H1 (cell line): ENCODE results near the gene CCDC83. TPM values are rescaled to one million over a fixed set of nuclear protein-coding genes. Genes with fewer than 3 reads are reported as not detected.

Source experiments
- CTCF ChIA-PET: fragments of 300-600 bp; sonication (Branson Sonifier 250); formaldehyde crosslinking; loops from one replicate; lab custom pipeline; 2021; ENCODE audit not compliant: partially characterized antibody; lab: Charles Lee
- POLR2A ChIA-PET: fragments of 300-600 bp; sonication (Branson Sonifier 250); formaldehyde crosslinking; loops from one replicate; lab custom pipeline; 2021; ENCODE audit warnings: inconsistent platforms; ENCODE audit not compliant: partially characterized antibody; lab: Charles Lee
- DNase-seq, 2 experiments: peaks; one replicate each; pipeline versions ENCODE4 v3.0.0 to v3.0.0-alpha.2; 2010 to 2022; ENCODE audit warnings: low spot score in 2 of 2, low read depth in 1 of 2, mixed read lengths in 1 of 2
- FAIRE-seq: peaks from 2 replicates; lab custom pipeline; 2011; peaks lifted over from hg19 to GRCh38; lab: Jason Lieb, UNC
- H2AFZ ChIP-seq: 2 replicates; pipeline ENCODE4 v1.8.1; 2012; ENCODE audit warnings: low read length, inconsistent platforms
- H2AK5ac ChIP-seq: 2 replicates; pipeline ENCODE4 v1.6.1; 2013; ENCODE audit warnings: low read depth, low read length
- H2BK120ac ChIP-seq: replicated peaks from 2 replicates; pipeline ENCODE3; 2013; ENCODE audit warnings: low read depth, low read length, inconsistent platforms
- H2BK12ac ChIP-seq: 2 replicates; pipeline ENCODE4 v1.6.1; 2013; ENCODE audit warnings: low read depth, low read length
- H2BK15ac ChIP-seq: 2 replicates; pipeline ENCODE4 v1.6.1; 2013; ENCODE audit warnings: low read length
- H2BK20ac ChIP-seq: 2 replicates; pipeline ENCODE4 v1.6.1; 2013; ENCODE audit warnings: low read length
- H2BK5ac ChIP-seq: 2 replicates; pipeline ENCODE4 v1.6.1; 2013; ENCODE audit warnings: low read depth, low read length
- H3K14ac ChIP-seq: 2 replicates; pipeline ENCODE4 v1.6.1; 2013; ENCODE audit warnings: inconsistent platforms; ENCODE audit not compliant: insufficient read length
- H3K18ac ChIP-seq: 2 replicates; pipeline ENCODE4 v1.6.1; 2013; ENCODE audit warnings: low read length; ENCODE audit errors: extremely low read depth
- H3K23ac ChIP-seq: 2 replicates; pipeline ENCODE4 v1.6.1; 2013; ENCODE audit warnings: inconsistent platforms; ENCODE audit not compliant: insufficient read length
- H3K23me2 ChIP-seq: 2 replicates; pipeline ENCODE4 v1.6.1; 2013; ENCODE audit warnings: low read depth, low read length
- H3K27ac ChIP-seq: 2 replicates; pipeline ENCODE4 v1.6.1; 2011; ENCODE audit warnings: low read depth, low read length, inconsistent platforms
- H3K27me3 ChIP-seq, 4 experiments: replicated peaks in 1 of 4; 1 replicate in 1 of 4; 2 replicates in 3 of 4; pipeline versions ENCODE4 v1.6.1 to v1.8.1; 2011 to 2013; ENCODE audit warnings: low read length in 3 of 4, mild to moderate bottlenecking in 3 of 4, inconsistent platforms in 2 of 4, mixed read lengths in 2 of 4, moderate library complexity in 1 of 4; ENCODE audit not compliant: control insufficient read depth in 3 of 4, insufficient read depth in 3 of 4; ENCODE audit errors: extremely low read depth in 1 of 4
- H3K36me3 ChIP-seq, 4 experiments: 2 replicates each; pipeline versions ENCODE4 v1.6.1 to v1.8.1; 2011 to 2013; ENCODE audit warnings: mild to moderate bottlenecking in 4 of 4, low read length in 3 of 4, moderate library complexity in 2 of 4, control low read depth in 1 of 4, inconsistent platforms in 1 of 4; ENCODE audit not compliant: insufficient read depth in 4 of 4, control insufficient read depth in 2 of 4
- H3K4ac ChIP-seq: replicated peaks from 2 replicates; pipeline ENCODE3; 2013; ENCODE audit warnings: low read length, low read depth, mixed read lengths, inconsistent platforms; ENCODE audit not compliant: insufficient read length
- H3K4me1 ChIP-seq, 4 experiments: replicated peaks in 1 of 4; 1 replicate in 1 of 4; 2 replicates in 3 of 4; pipeline versions ENCODE4 v1.6.1 to v1.8.1; 2011 to 2013; ENCODE audit warnings: low read length in 3 of 4, inconsistent platforms in 2 of 4, mixed read lengths in 1 of 4; ENCODE audit not compliant: insufficient read depth in 4 of 4, control insufficient read depth in 3 of 4
- H3K4me2 ChIP-seq, 2 experiments: 2 replicates each; pipeline versions ENCODE4 v1.6.1 to v1.8.1; 2011 to 2013; ENCODE audit warnings: low read depth in 2 of 2, low read length in 2 of 2, control low read depth in 1 of 2, inconsistent platforms in 1 of 2, mild to moderate bottlenecking in 1 of 2; ENCODE audit not compliant: insufficient read depth in 1 of 2
- H3K4me3 ChIP-seq, 4 experiments: fragments of 200-600, 300-600 bp in 1 of 4; sonication (generic), shearing (Covaris generic), sonication (Bioruptor Twin) in 1 of 4; 2 replicates each; pipeline versions ENCODE4 v1.5.1 to v1.8.1; 2011 to 2016; ENCODE audit warnings: low read length in 4 of 4, low read depth in 3 of 4, control low read depth in 2 of 4, inconsistent platforms in 2 of 4, mild to moderate bottlenecking in 2 of 4, mixed read lengths in 1 of 4, moderate library complexity in 1 of 4; ENCODE audit not compliant: insufficient read depth in 2 of 4; ENCODE audit errors: extremely low read depth in 1 of 4
- H3K56ac ChIP-seq: replicated peaks from 2 replicates; pipeline ENCODE3; 2013; ENCODE audit warnings: low read depth, mild to moderate bottlenecking, mixed read lengths, low read length, inconsistent platforms; ENCODE audit not compliant: insufficient read length
- H3K79me1 ChIP-seq: 2 replicates; pipeline ENCODE4 v1.6.1; 2013; ENCODE audit warnings: low read depth, low read length, control low read depth
- H3K79me2 ChIP-seq, 2 experiments: 2 replicates each; pipeline versions ENCODE4 v1.6.1 to v1.8.1; 2012 to 2013; ENCODE audit warnings: low read length in 2 of 2, mild to moderate bottlenecking in 2 of 2, inconsistent platforms in 1 of 2; ENCODE audit not compliant: insufficient read depth in 2 of 2, control insufficient read depth in 1 of 2
- H3K9ac ChIP-seq, 4 experiments: replicated peaks in 1 of 4; 1 replicate in 1 of 4; 2 replicates in 3 of 4; pipeline versions ENCODE4 v1.6.1 to v1.8.1; 2011 to 2013; ENCODE audit warnings: low read depth in 3 of 4, low read length in 3 of 4, control low read depth in 2 of 4, mild to moderate bottlenecking in 2 of 4, moderate library complexity in 2 of 4, inconsistent platforms in 1 of 4; ENCODE audit errors: extremely low read depth in 1 of 4
- H3K9me3 ChIP-seq, 2 experiments: 2 replicates each; pipeline versions ENCODE4 v1.6.1 to v1.8.1; 2012 to 2013; ENCODE audit warnings: mild to moderate bottlenecking in 2 of 2, moderate library complexity in 2 of 2, control low read depth in 1 of 2, inconsistent platforms in 1 of 2, low read depth in 1 of 2, low read length in 1 of 2, mixed read lengths in 1 of 2; ENCODE audit not compliant: insufficient read depth in 2 of 2
- H4K20me1 ChIP-seq, 2 experiments: replicated peaks in 1 of 2; 2 replicates each; pipeline versions ENCODE3 to v1.8.1; 2011 to 2013; ENCODE audit warnings: inconsistent platforms in 2 of 2, low read length in 2 of 2, mild to moderate bottlenecking in 1 of 2; ENCODE audit not compliant: insufficient read depth in 2 of 2, control insufficient read depth in 1 of 2
- H4K5ac ChIP-seq: 2 replicates; pipeline ENCODE4 v1.6.1; 2013; ENCODE audit warnings: low read length, low read depth, mixed read lengths, inconsistent platforms; ENCODE audit not compliant: insufficient read length
- H4K8ac ChIP-seq: 2 replicates; pipeline ENCODE4 v1.8.0; 2013; ENCODE audit warnings: mild to moderate bottlenecking, moderate library complexity, low read length, inconsistent platforms; ENCODE audit not compliant: insufficient read depth; ENCODE audit errors: extremely low read depth
- H4K91ac ChIP-seq: replicated peaks from 2 replicates; pipeline ENCODE3; 2013; ENCODE audit warnings: low read length, mixed read lengths, inconsistent platforms; ENCODE audit not compliant: insufficient read length
- ASH2L ChIP-seq: fragments of 200-600, 300-600 bp; sonication (generic); IDR thresholded peaks from one replicate; pipeline ENCODE4 v1.7.1; 2017; ENCODE audit warnings: low read length
- CTBP2 ChIP-seq: IDR thresholded peaks from 2 replicates; pipeline ENCODE4 v1.7.0; 2011; ENCODE audit warnings: borderline replicate concordance, mild to moderate bottlenecking, moderate library complexity, mixed read lengths, low read length; ENCODE audit not compliant: insufficient read depth, insufficient read length
- EZH2 ChIP-seq: fragments of 200-600 bp; sonication (generic); IDR thresholded peaks from 2 replicates; pipeline ENCODE4 v1.7.1; 2012; ENCODE audit warnings: low read depth, mild to moderate bottlenecking, moderate library complexity, low read length, inconsistent platforms; ENCODE audit not compliant: severe bottlenecking
- KDM4A ChIP-seq: IDR thresholded peaks from one replicate; pipeline ENCODE4 v1.7.1; 2012; ENCODE audit warnings: low read depth, mild to moderate bottlenecking, moderate library complexity, low read length, inconsistent platforms; ENCODE audit not compliant: severe bottlenecking
- NRF1 ChIP-seq: IDR thresholded peaks from 2 replicates; pipeline ENCODE4 v1.6.1; 2011; ENCODE audit warnings: mild to moderate bottlenecking, low read depth, low read length, improper control_type of control experiment
- WGBS, 2 experiments: shearing (Covaris generic) in 1 of 2; methylation state at CpG; one replicate each; pipeline versions ENCODE4 v1.1.6 to v1.1.7; 2013 to 2015; ENCODE audit warnings: low lambda C conversion rate in 2 of 2, mixed read lengths in 2 of 2, inconsistent platforms in 1 of 2, low coverage in 1 of 2, missing lambda C conversion rate in 1 of 2; ENCODE audit not compliant: insufficient replicate concordance in 2 of 2, insufficient coverage in 1 of 2, insufficient read length in 1 of 2; ENCODE audit errors: extremely low coverage in 1 of 2, missing lambda C conversion rate in 1 of 2; 5-methylcytosine and 5-hydroxymethylcytosine counted together
- polyA plus RNA-seq, 7 experiments: library from polyadenylated mRNA; depleted of rRNA in 3 of 7; stranded (reverse) in 5 of 7; unstranded in 2 of 7; fragments of >200 nt in 5 of 7; fragments of 200-250 nt in 2 of 7; gene quantifications; 1 replicate in 5 of 7; 2 replicates in 1 of 7; 4 replicates in 1 of 7; pipeline versions ENCODE4 v1.2.1 to v1.2.3, GENCODE V29; 2011 to 2013; ENCODE audit warnings: missing spikeins in 2 of 7, mixed read lengths in 2 of 7
- total RNA-seq: library from RNA; stranded (reverse); fragmentation: NEBNext Ultra II Directional; extraction: Animal tissue kit (Norgen Biotek cat#: 25700); gene quantifications from 2 replicates; pipeline ENCODE4 v1.2.1, GENCODE V29; 2021

The CCDC83 gene
- total and polyA plus RNA-seq, 2 of the 8 experiments (the other 6 are each of a cell fraction or from before 2014, with no cell fraction given): not detected

DNA sequence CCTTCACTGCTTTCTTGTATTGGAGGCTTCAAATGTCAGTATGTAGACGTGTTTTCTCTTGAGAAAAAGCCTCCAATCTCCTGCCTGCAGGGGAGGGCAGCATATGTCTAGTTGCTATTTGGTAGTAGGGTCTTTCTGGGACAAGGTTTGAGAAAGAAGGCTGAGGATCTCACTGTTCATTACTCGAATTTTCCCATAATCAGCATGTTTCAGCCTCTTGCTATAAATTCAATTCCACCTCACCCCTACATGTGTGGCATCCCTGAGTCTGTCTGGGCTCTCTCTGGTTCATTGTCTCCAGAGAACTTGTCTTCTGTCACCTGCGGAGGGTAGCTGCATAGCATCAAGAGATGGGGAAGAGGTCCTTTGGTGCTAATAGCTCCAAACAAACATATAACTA is 19.5 kb upstream of the CCDC83 start:
- Histone ChIP-seq H3K56ac (no peak overlapping the region), H4K91ac (no peak overlapping the region), H3K18ac (no peak overlapping the region), H2BK12ac (no peak overlapping the region), H2AK5ac (no peak overlapping the region), H3K14ac (no peak overlapping the region), H3K79me2 (no peaks in the 10 kb centered on the region), H3K9me3 (0 out of 4 replicates have a peak, but pooled peaks cover 0 to 4% of the 10 kb centered on the region in 2 experiments), H3K4me2 (no peak overlapping the region), H4K20me1 (no peaks in the 10 kb centered on the region), H3K9ac (no peak overlapping the region), H2BK5ac (no peak overlapping the region), H2BK20ac (no peak overlapping the region), H3K4me1 (no peaks in the 10 kb centered on the region), H3K79me1 (no peaks in the 10 kb centered on the region), H2AFZ (no peak overlapping the region), H2BK15ac (no peak overlapping the region), H3K27ac (no peak overlapping the region), H3K23ac (no peak overlapping the region), H3K4me3 (no peak overlapping the region), H3K27me3 (no peaks in the 10 kb centered on the region), H2BK120ac (no peak overlapping the region), H3K4ac (no peak overlapping the region), H3K23me2 (no peaks in the 10 kb centered on the region), H3K36me3 (no peaks in the 10 kb centered on the region), H4K5ac (no peak overlapping the region), H4K8ac (no peak overlapping the region)
- 74% methylated on average over 3 of the region's 3 CpGs; no CpG with 5 or more reads in 1 of the 2 experiments for WGBS, 2 experiments
- no peak for DNase-seq
- TF ChIP-seq ASH2L (no peak), NRF1 (no peak), KDM4A (no peak), EZH2 (no peak), CTBP2 (no peak)
- ChIA-PET CTCF (interaction anchor here (0.9 to 1.1 kb wide), 2 partner anchors 9 to 19 kb away, joined by 3 read pairs; partner anchors contain the start of gene CCDC83), POLR2A (no interaction called here)
- FAIRE-seq: no peak
